Measurements from ENCODE around the gene ANKRD33B.
"Not testable (repeated sequence)": the region's sequence is repeated elsewhere in the genome, so short reads cannot be mapped to it uniquely, and the experiment has no call there.

Gene ANKRD33B

GRCh38 chr5:10559151-10559550 is 4.7 kb upstream of the ANKRD33B start:
- no peak for FAIRE-seq

GRCh38 chr5:10559871-10560270 is 4.0 kb upstream of the ANKRD33B start:
- no peak for FAIRE-seq

- FAIRE-seq: no peak
Observed at GRCh38 chr5:10562201-10563109, 1.4 kb upstream of the ANKRD33B start.

GRCh38 chr5:10563110-10563944 is 543 bp upstream of the ANKRD33B start:
- FAIRE-seq: no peak

GRCh38 chr5:10564838-10565784 is 1.2 kb downstream of the ANKRD33B start:
- no peak for FAIRE-seq

- no peak for FAIRE-seq
Observed at GRCh38 chr5:10565785-10566542, 2.1 kb downstream of the ANKRD33B start.

- no peak for FAIRE-seq
Observed at GRCh38 chr5:10566543-10567068, 2.7 kb downstream of the ANKRD33B start.

- FAIRE-seq: no peak
Observed at GRCh38 chr5:10567121-10567591, 3.3 kb downstream of the ANKRD33B start.

GRCh38 chr5:10567781-10568321 is 4.0 kb downstream of the ANKRD33B start:
- FAIRE-seq: no peak

GRCh38 chr5:10570540-10570939 is 6.7 kb downstream of the ANKRD33B start:
- not testable (repeated sequence) for FAIRE-seq

- FAIRE-seq: no peak
Observed at GRCh38 chr5:10572451-10572850, 8.6 kb downstream of the ANKRD33B start.

GRCh38 chr5:10573487-10574145 is 9.7 kb downstream of the ANKRD33B start:
- no peak for FAIRE-seq

- FAIRE-seq: not testable (repeated sequence)
Observed at GRCh38 chr5:10574879-10575278, 11.0 kb downstream of the ANKRD33B start.

GRCh38 chr5:10576121-10576789 is 12.4 kb downstream of the ANKRD33B start:
- FAIRE-seq: no peak

- FAIRE-seq: no peak
Observed at GRCh38 chr5:10576790-10577189, 12.9 kb downstream of the ANKRD33B start.

GRCh38 chr5:10577371-10578292 is 13.8 kb downstream of the ANKRD33B start:
- no peak for FAIRE-seq

GRCh38 chr5:10578293-10578665 is 14.4 kb downstream of the ANKRD33B start:
- FAIRE-seq: no peak

GRCh38 chr5:10578869-10579268 is 15.0 kb downstream of the ANKRD33B start:
- no peak for FAIRE-seq

Data from A204.1 (cell line).